Esophagus mucosa (tissue), 1 donor: ENCODE data around the gene RPP38. TPM values are rescaled to one million over a fixed set of nuclear protein-coding genes. Genes with fewer than 3 reads are reported as not detected.

Experiments
- total RNA-seq: library from RNA; stranded (reverse); gene quantifications from one replicate; pipeline ENCODE4 v1.2.4, GENCODE V29; 2023
- donor health status: DM: yes; HTN: yes; CAD: no.

The RPP38 gene
- total RNA-seq, 1 donor from 2014 or later = 14.8 TPM

Other genes starting within 250 kb of the RPP38 start
- gene SUV39H2, start 218.5 kb upstream of the RPP38 start, total RNA-seq = 8.8 TPM
- 17.5 TPM for gene DCLRE1C, start 143.3 kb upstream of the RPP38 start, total RNA-seq
- not detected for gene MEIG1, start 138.0 kb upstream of the RPP38 start, total RNA-seq
- gene OLAH, start 53.4 kb upstream of the RPP38 start, total RNA-seq = 11.7 TPM
- gene ACBD7, start 8.6 kb upstream of the RPP38 start, total RNA-seq = 0.32 TPM
- gene NMT2, start 71.3 kb downstream of the RPP38 start, total RNA-seq = 5.8 TPM